K562 (cell line): ENCODE measurements around the gene CBY3. TPM values are rescaled to one million over a fixed set of nuclear protein-coding genes. Genes with fewer than 3 reads are reported as not detected.

ENCODE experiments used
- ARID3A ChIP-seq: IDR thresholded peaks from 2 replicates; pipeline ENCODE4 v1.6.1; 2012; ENCODE audit warnings: low read depth, low read length, improper control_type of control experiment, borderline replicate concordance
- CBX2 ChIP-seq: fragments of 200-600 bp; sonication (generic); IDR thresholded peaks from one replicate; pipeline ENCODE4 v1.6.1; 2012; ENCODE audit warnings: mild to moderate bottlenecking, low read length, inconsistent platforms; ENCODE audit not compliant: insufficient read depth, poor library complexity, severe bottlenecking
- E2F5 ChIP-seq: sonication (generic); formaldehyde crosslinking; IDR thresholded peaks from 2 replicates; pipeline ENCODE4 v1.8.0; 2022; ENCODE audit warnings: mild to moderate bottlenecking, missing genetic modification reagents
- FOXK1 ChIP-seq: sonication (generic); formaldehyde crosslinking; IDR thresholded peaks from 2 replicates; pipeline ENCODE4 v1.8.0; 2022; ENCODE audit warnings: missing genetic modification reagents, mild to moderate bottlenecking, borderline replicate concordance
- L3MBTL2 ChIP-seq: fragments of 450-650 bp; IDR thresholded peaks from 2 replicates; pipeline ENCODE4 v1.6.1; 2016; ENCODE audit warnings: mild to moderate bottlenecking, moderate library complexity
- MBD1 ChIP-seq: fragments of 250-450 bp; sonication (Bioruptor Pico); IDR thresholded peaks from 2 replicates; pipeline ENCODE4 v1.8.0; 2022; ENCODE audit warnings: inconsistent platforms
- MCM7 ChIP-seq, 2 experiments: fragments of 450-650 bp; IDR thresholded peaks; 2 replicates each; pipeline ENCODE4 v1.6.1; 2016 to 2018
- MNT ChIP-seq, 2 experiments: fragments of 450-650 bp; conservative IDR thresholded peaks; 2 replicates each; pipeline ENCODE4 v1.6.1; 2017; ENCODE audit warnings: mild to moderate bottlenecking in 2 of 2, moderate library complexity in 2 of 2
- MTA3 ChIP-seq: fragments of 450-650 bp; formaldehyde crosslinking; IDR thresholded peaks from 2 replicates; pipeline ENCODE4 v1.6.1; 2017; ENCODE audit warnings: mild to moderate bottlenecking, borderline replicate concordance
- NR2C1 ChIP-seq, 2 experiments: fragments of 450-650 bp; IDR thresholded peaks; 2 replicates each; pipeline ENCODE4 v1.6.1; 2017; ENCODE audit warnings: mild to moderate bottlenecking in 2 of 2, antibody characterized with exemption in 1 of 2, inconsistent platforms in 1 of 2, missing compliant biosample characterization in 1 of 2, missing genetic modification characterization in 1 of 2
- RBM15 ChIP-seq: fragments of 200-400 bp; formaldehyde crosslinking; IDR thresholded peaks from 2 replicates; pipeline ENCODE4 v1.6.1; 2018; ENCODE audit warnings: mild to moderate bottlenecking, low read length, moderate library complexity; ENCODE audit not compliant: insufficient read depth
- ZBTB7A ChIP-seq: IDR thresholded peaks from 2 replicates; pipeline ENCODE4 v1.6.1; 2011; ENCODE audit warnings: low read depth, mild to moderate bottlenecking, low read length, moderate library complexity, borderline replicate concordance; ENCODE audit not compliant: control insufficient read depth
- ZNF695 ChIP-seq: fragments of 450-650 bp; formaldehyde crosslinking; IDR thresholded peaks from 2 replicates; pipeline ENCODE4 v1.4.0; 2020; ENCODE audit warnings: mild to moderate bottlenecking, moderate library complexity
- ZNF707 ChIP-seq: fragments of 250-450 bp; sonication (Bioruptor Pico); conservative IDR thresholded peaks from 2 replicates; pipeline ENCODE4 v1.8.0; 2022; ENCODE audit warnings: inconsistent platforms, mild to moderate bottlenecking, moderate library complexity
- ZNF75A ChIP-seq: fragments of 450-650 bp; formaldehyde crosslinking; IDR thresholded peaks from 2 replicates; pipeline ENCODE4 v1.4.0; 2020; ENCODE audit warnings: mild to moderate bottlenecking
- ZNF764 ChIP-seq: fragments of 250-450 bp; sonication (Bioruptor Pico); IDR thresholded peaks from 2 replicates; pipeline ENCODE4 v1.4.0; 2020; ENCODE audit warnings: low read depth, mild to moderate bottlenecking, moderate library complexity
- polyA plus RNA-seq, 8 experiments: library from polyadenylated mRNA; depleted of rRNA in 4 of 8; stranded (reverse) in 5 of 8; unstranded in 3 of 8; fragments of >200 nt; fragmentation: Nextera tagmentation in 2 of 8; fragmentation: Illumina TruSeq in 1 of 8; extraction: Ambion mirVana in 2 of 8; extraction: Trizol in 1 of 8; gene quantifications; 2 replicates each; pipeline versions ENCODE4 v1.2.1 to v1.2.3, GENCODE V29; 2011 to 2014; ENCODE audit warnings: inconsistent platforms in 1 of 8, missing spikeins in 1 of 8
- total RNA-seq, 7 experiments: library from RNA; depleted of rRNA in 6 of 7; stranded (reverse); fragments of >200 nt in 6 of 7; fragmentation: Illumina TruSeq in 2 of 7; extraction: Trizol in 2 of 7; gene quantifications; 2 replicates each; pipeline versions ENCODE4 v1.2.1 to v1.2.3, GENCODE V29; 2011 to 2021; ENCODE audit warnings: low replicate concordance in 1 of 7
- TF ChIP-seq, protein P1 (sequence below): IDR thresholded peaks from 2 replicates; pipeline ENCODE4 v1.6.1; 2016; ENCODE audit warnings: missing genetic modification characterization, missing compliant biosample characterization

Gene CBY3
- total and polyA plus RNA-seq, 9 of the 15 experiments (the other 6 are each of a cell fraction or from before 2014, with no cell fraction given) = not detected

GRCh38 chr5:179697993-179698934 lies 17.4 kb upstream of the CBY3 start (continued):
- TF ChIP-seq MBD1 (CRISPR knock-in tag) (no peak), ZNF764 (CRISPR knock-in tag) (0 out of 2 replicates have a peak, but pooled peaks have one; percentile 7), CBX2 (no peak), ZBTB7A (no peak; the same call in 1 of the 2 replicates), E2F5 (CRISPR knock-in tag) (no peak), MNT (conservative IDR thresholded peaks at IDR 0.05) (peak in 1 of 2 experiments; percentile 85; a peak in 3 of 4 replicates), ZNF75A (no peak), MCM7 (IDR thresholded peaks at IDR 0.05) (no peak), ZNF695 (CRISPR knock-in tag) (no peak), MTA3 (no peak; the same call in 1 of the 2 replicates), ZNF707 (CRISPR knock-in tag) (no peak), L3MBTL2 (no peak; the same call in 1 of the 2 replicates), RBM15 (no peak), ARID3A (0 out of 2 replicates have a peak, but pooled peaks have one; percentile 41), FOXK1 (CRISPR knock-in tag) (no peak), NR2C1 (IDR thresholded peaks at IDR 0.05) (no peak), NR2C1 (tag; IDR thresholded peaks at IDR 0.05) (no peak)
- TF ChIP-seq, protein P1, sequence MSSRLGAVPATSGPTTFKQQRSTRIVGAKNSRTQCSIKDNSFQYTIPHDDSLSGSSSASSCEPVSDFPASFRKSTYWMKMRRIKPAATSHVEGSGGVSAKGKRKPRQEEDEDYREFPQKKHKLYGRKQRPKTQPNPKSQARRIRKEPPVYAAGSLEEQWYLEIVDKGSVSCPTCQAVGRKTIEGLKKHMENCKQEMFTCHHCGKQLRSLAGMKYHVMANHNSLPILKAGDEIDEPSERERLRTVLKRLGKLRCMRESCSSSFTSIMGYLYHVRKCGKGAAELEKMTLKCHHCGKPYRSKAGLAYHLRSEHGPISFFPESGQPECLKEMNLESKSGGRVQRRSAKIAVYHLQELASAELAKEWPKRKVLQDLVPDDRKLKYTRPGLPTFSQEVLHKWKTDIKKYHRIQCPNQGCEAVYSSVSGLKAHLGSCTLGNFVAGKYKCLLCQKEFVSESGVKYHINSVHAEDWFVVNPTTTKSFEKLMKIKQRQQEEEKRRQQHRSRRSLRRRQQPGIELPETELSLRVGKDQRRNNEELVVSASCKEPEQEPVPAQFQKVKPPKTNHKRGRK = no peak
